Activated CD8-positive, alpha-beta memory T cell treated with anti-CD3 and anti-CD28 coated beads, Interleukin-2, amount 10 ng/mL, durations not matched to agents 7 days and 5 days (primary cell): ENCODE measurements around the gene GATAD1. TPM values are rescaled to one million over a fixed set of nuclear protein-coding genes. Genes with fewer than 3 reads are reported as not detected.
"Not testable (repeated sequence)": the region's sequence is repeated elsewhere in the genome, so short reads cannot be mapped to it uniquely, and the experiment has no call there.

Source experiments
- ATAC-seq: fragments of 150-1000 bp; cut with Tn5 transposase; one replicate; pipeline ENCODE4 v1.10.0; 2021; ENCODE audit warnings: moderate library complexity
- CTCF ChIA-PET: fragments of 350-600 bp; sonication (Branson Sonifier 250); formaldehyde crosslinking; loops from one replicate; lab custom pipeline; 2021; ENCODE audit warnings: antibody characterized with exemption; lab: Charles Lee
- DNase-seq: peaks from one replicate; pipeline ENCODE4 v3.0.0-alpha.2; 2020
- H3K27ac Mint-ChIP-seq: one replicate; pipeline ENCODE4 v1.8.0; 2021; ENCODE audit warnings: mild to moderate bottlenecking, mixed read lengths
- H3K27me3 Mint-ChIP-seq: one replicate; pipeline ENCODE4 v1.8.0; 2021; ENCODE audit warnings: mixed read lengths
- H3K36me3 Mint-ChIP-seq: one replicate; pipeline ENCODE4 v1.8.0; 2021; ENCODE audit warnings: mild to moderate bottlenecking, mixed read lengths
- H3K4me1 Mint-ChIP-seq: one replicate; pipeline ENCODE4 v1.8.0; 2021; ENCODE audit warnings: mixed read lengths
- H3K4me3 Mint-ChIP-seq: one replicate; pipeline ENCODE4 v1.8.0; 2021; ENCODE audit warnings: mild to moderate bottlenecking, moderate library complexity, mixed read lengths
- H3K9me3 Mint-ChIP-seq: one replicate; pipeline ENCODE4 v1.8.0; 2022; ENCODE audit warnings: low read depth, mixed read lengths
- total RNA-seq, 2 experiments: library from RNA; stranded (reverse); gene quantifications; one replicate each; pipeline ENCODE4 v1.2.3, GENCODE V29; 2021

The GATAD1 gene
- total RNA-seq, 2 experiments from 2014 or later, result 18.3 to 21.0 TPM

DNA sequence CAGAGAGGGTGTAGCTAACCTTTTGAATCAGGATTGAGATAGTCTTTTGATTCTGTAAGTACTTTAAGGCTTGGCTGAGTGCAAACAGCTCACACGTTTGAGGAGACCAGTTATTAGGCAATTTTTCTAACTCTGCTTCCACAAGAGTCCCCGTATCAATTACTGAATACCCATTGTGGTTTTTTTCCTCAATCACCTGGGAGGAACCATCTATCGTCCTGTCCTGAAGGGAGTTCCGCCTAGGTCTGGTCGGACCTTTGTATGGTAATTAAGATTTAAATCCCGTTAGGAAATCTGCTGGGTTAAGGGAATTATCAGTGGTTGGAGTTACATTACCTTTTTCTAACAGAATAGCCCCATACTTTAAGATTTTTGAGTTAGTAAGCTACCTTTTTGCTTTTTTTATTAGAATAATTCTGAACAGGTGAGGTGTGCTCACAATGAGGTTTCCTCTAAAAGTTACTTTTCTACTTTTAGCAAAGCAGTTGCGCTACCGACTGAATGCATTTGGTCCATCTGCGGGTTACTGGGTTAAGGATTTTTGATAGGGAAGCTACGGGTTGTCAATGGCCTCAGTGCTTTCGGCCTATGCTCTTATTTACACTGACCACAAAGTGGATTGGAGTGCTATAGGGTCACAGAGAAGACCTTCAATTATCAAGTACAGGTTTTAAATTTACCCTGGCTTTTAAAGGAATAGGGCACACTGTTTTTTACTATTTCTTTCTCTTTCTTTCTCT, 28.7 kb downstream of the GATAD1 start:
- not testable (repeated sequence) for ATAC-seq, H3K4me3 Mint-ChIP-seq, H3K36me3 Mint-ChIP-seq, DNase-seq, H3K4me1 Mint-ChIP-seq, H3K27me3 Mint-ChIP-seq, H3K27ac Mint-ChIP-seq, H3K9me3 Mint-ChIP-seq
- CTCF ChIA-PET, result interaction anchor here (3.1 kb wide), 1 partner anchor 15 kb away, joined by 9 read pairs; no protein-coding TSS in a partner anchor

GRCh38 chr7:92477681-92478080, 30.4 kb downstream of the GATAD1 start, which contains the start of gene ERVW-1:
Gene ERVW-1, minus strand, starts transcription at chr7:92477946. Its CDS starts 7,565 bp downstream, at chr7:92470381.
- not testable (repeated sequence) for H3K9me3 Mint-ChIP-seq, H3K27ac Mint-ChIP-seq, ATAC-seq, H3K4me3 Mint-ChIP-seq, H3K36me3 Mint-ChIP-seq, H3K27me3 Mint-ChIP-seq, H3K4me1 Mint-ChIP-seq, DNase-seq
- CTCF ChIA-PET, result interaction anchor here (3.1 kb wide), 1 partner anchor 16 kb away, joined by 9 read pairs; no protein-coding TSS in a partner anchor

DNA sequence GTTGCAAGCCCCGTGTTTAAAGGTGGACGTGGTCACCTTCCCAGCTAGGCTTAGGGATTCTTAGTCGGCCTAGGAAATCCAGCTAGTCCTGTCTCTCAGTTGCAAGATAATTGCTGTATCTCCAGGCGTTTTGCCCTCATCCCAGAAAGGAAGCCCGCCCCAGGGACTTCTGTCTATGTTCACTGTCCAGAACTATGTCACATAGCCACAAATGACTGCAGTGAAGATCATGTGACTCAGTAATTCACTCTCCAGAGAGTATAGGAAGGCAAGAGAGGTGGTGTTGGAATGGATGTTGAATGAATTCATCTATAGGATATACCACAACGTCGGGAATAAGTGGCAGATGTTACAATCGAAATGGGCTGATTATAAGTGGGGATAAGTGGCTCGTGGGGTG, 30.8 kb downstream of the GATAD1 start:
- Mint-ChIP-seq H3K4me1 (no peaks in the 10 kb centered on the region), H3K36me3 (no peaks in the 10 kb centered on the region), H3K27ac (no peak overlapping the region), H3K9me3 (no peaks in the 10 kb centered on the region), H3K27me3 (no peaks in the 10 kb centered on the region), H3K4me3 (no peak overlapping the region)
- DNase-seq (no peak), ATAC-seq (no peak)
- CTCF ChIA-PET, result interaction anchor here (3.1 kb wide), 1 partner anchor 17 kb away, joined by 9 read pairs; no protein-coding TSS in a partner anchor

DNA sequence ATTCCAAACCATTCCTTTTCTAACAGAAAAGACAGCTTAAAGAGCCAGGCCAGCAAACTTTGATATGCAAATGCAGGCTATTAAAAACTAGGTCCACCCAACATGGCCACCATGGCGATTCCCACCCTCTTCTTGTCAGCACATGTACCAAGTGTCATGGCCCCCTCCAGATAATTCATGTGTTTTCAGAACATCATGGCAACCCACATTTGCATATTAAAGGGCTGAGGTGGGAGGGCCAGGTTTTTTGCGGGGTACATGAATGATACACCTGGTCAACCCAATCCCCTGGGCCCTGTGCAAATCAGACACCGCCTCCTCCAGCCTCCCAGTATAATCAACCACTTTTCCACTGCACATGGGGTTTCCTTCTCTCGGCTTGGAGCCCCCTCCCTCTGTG, 31.4 kb downstream of the GATAD1 start:
- no peaks in the 10 kb centered on the region for H3K9me3 Mint-ChIP-seq
- no peaks in the 10 kb centered on the region for H3K36me3 Mint-ChIP-seq
- H3K4me3 Mint-ChIP-seq, result no peak overlapping the region
- CTCF ChIA-PET, result interaction anchor here (3.1 kb wide), 1 partner anchor 18 kb away, joined by 9 read pairs; no protein-coding TSS in a partner anchor
- no peaks in the 10 kb centered on the region for H3K4me1 Mint-ChIP-seq
- H3K27ac Mint-ChIP-seq, result no peak overlapping the region
- no peak for ATAC-seq
- no peaks in the 10 kb centered on the region for H3K27me3 Mint-ChIP-seq
- DNase-seq, result no peak

- H3K27me3 Mint-ChIP-seq, H3K4me1 Mint-ChIP-seq, H3K9me3 Mint-ChIP-seq, H3K4me3 Mint-ChIP-seq, ATAC-seq, H3K27ac Mint-ChIP-seq, DNase-seq, H3K36me3 Mint-ChIP-seq, CTCF ChIA-PET: not testable (repeated sequence)
These were observed 31.9 kb downstream of the GATAD1 start for GRCh38 chr7:92479146-92479545.

- H3K4me3 Mint-ChIP-seq, H3K9me3 Mint-ChIP-seq, H3K27me3 Mint-ChIP-seq, DNase-seq, H3K27ac Mint-ChIP-seq, H3K4me1 Mint-ChIP-seq, CTCF ChIA-PET, ATAC-seq: not testable (repeated sequence)
- peaks cover 11% of the 10 kb centered on the region for H3K36me3 Mint-ChIP-seq
These were observed 36.3 kb downstream of the GATAD1 start for GRCh38 chr7:92483624-92484023.

DNA sequence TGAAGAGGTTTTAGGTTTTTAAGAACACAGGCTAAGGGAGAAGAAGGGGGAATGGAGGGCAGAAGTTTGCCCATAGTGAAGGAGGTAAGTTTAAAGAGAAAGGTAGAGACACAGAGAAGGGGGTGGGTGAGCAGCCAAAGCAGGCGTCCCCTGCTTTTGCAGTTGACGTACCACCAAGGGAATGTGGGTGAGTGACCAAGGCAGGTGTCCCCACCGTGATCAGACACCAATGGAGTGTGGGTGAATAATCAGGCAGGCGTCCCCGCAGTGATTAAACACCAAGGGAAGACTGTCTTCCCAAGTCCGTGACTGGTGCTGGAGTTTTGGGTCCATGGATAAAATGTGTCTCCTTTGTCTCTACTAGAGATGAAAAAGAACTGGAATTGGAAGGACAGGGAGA, 36.9 kb downstream of the GATAD1 start:
- H3K27me3 Mint-ChIP-seq, H3K4me1 Mint-ChIP-seq, H3K4me3 Mint-ChIP-seq, DNase-seq, ATAC-seq, H3K9me3 Mint-ChIP-seq, CTCF ChIA-PET, H3K27ac Mint-ChIP-seq: not testable (repeated sequence)
- peaks cover 12% of the 10 kb centered on the region for H3K36me3 Mint-ChIP-seq

- no peaks in the 10 kb centered on the region for H3K4me1 Mint-ChIP-seq
- H3K4me3 Mint-ChIP-seq, result no peak overlapping the region
- DNase-seq, result peak; percentile 12
- H3K27ac Mint-ChIP-seq, result no peak overlapping the region
- peaks cover 15% of the 10 kb centered on the region for H3K36me3 Mint-ChIP-seq
- ATAC-seq, result no peak
- H3K27me3 Mint-ChIP-seq, result no peaks in the 10 kb centered on the region
- H3K9me3 Mint-ChIP-seq, result no peaks in the 10 kb centered on the region
- CTCF ChIA-PET, result no interaction called here
These were observed 38.1 kb downstream of the GATAD1 start for GRCh38 chr7:92485267-92485892.

- Mint-ChIP-seq H3K9me3 (no peaks in the 10 kb centered on the region), H3K27me3 (no peaks in the 10 kb centered on the region), H3K36me3 (peaks cover 15% of the 10 kb centered on the region), H3K27ac (peak overlapping the region; percentile 0), H3K4me3 (no peak overlapping the region), H3K4me1 (no peaks in the 10 kb centered on the region)
- ATAC-seq (no peak), DNase-seq (peak; percentile 14)
- CTCF ChIA-PET, result no interaction called here
These were observed 38.7 kb downstream of the GATAD1 start for GRCh38 chr7:92485974-92486373.

GRCh38 chr7:92487804-92488203, 40.5 kb downstream of the GATAD1 start:
- no peaks in the 10 kb centered on the region for H3K4me1 Mint-ChIP-seq
- no peak overlapping the region for H3K27ac Mint-ChIP-seq
- DNase-seq (no peak), ATAC-seq (no peak)
- peaks cover 25% of the 10 kb centered on the region for H3K36me3 Mint-ChIP-seq
- CTCF ChIA-PET, result no interaction called here
- H3K27me3 Mint-ChIP-seq, result no peaks in the 10 kb centered on the region
- no peaks in the 10 kb centered on the region for H3K9me3 Mint-ChIP-seq
- H3K4me3 Mint-ChIP-seq, result no peak overlapping the region

- no peak for ATAC-seq
- CTCF ChIA-PET, result interaction anchor here (1.6 kb wide), 1 partner anchor 42 kb away, joined by 4 read pairs; the partner anchor contains the start of gene GATAD1
These were observed 42.4 kb downstream of the GATAD1 start for GRCh38 chr7:92489634-92490033.

DNA sequence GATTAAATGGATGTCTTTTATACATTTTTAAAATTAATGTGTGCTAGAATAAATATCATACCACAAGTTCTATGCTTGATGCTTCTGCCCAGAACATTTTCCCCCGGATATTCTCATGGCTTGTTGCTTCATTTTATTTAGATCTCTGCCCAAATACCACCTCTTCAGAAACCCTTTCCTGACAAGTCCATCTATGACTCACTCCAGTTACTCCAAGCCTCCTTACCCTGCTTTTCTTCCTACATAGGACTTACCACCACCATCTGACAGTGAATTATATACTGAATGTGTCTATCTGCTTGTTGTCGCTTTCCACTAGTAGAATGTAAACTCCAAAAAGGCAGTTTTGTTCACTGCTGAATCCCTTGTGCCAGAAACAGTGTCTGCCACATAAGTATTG, 49.6 kb downstream of the GATAD1 start:
- CTCF ChIA-PET, result no interaction called here
- no peaks in the 10 kb centered on the region for H3K27me3 Mint-ChIP-seq
- H3K4me1 Mint-ChIP-seq, result peaks cover 12% of the 10 kb centered on the region
- H3K4me3 Mint-ChIP-seq, result no peak overlapping the region
- DNase-seq (no peak), ATAC-seq (no peak)
- H3K9me3 Mint-ChIP-seq, result no peaks in the 10 kb centered on the region
- peaks cover 30% of the 10 kb centered on the region for H3K36me3 Mint-ChIP-seq
- H3K27ac Mint-ChIP-seq, result no peak overlapping the region

More at GRCh38 chr7:92489634-92490033, 42.4 kb downstream of the GATAD1 start:
- no peak overlapping the region for H3K27ac Mint-ChIP-seq
- H3K27me3 Mint-ChIP-seq, result no peaks in the 10 kb centered on the region
- no peaks in the 10 kb centered on the region for H3K4me1 Mint-ChIP-seq
- H3K36me3 Mint-ChIP-seq, result peaks cover 28% of the 10 kb centered on the region
- DNase-seq, result no peak
- no peak overlapping the region for H3K4me3 Mint-ChIP-seq
- no peaks in the 10 kb centered on the region for H3K9me3 Mint-ChIP-seq

- Mint-ChIP-seq H3K4me1 (peaks cover 15% of the 10 kb centered on the region), H3K36me3 (peaks cover 25% of the 10 kb centered on the region), H3K4me3 (no peak overlapping the region), H3K27me3 (no peaks in the 10 kb centered on the region), H3K9me3 (no peaks in the 10 kb centered on the region), H3K27ac (peak overlapping the region; percentile 10)
- DNase-seq (peak; percentile 61), ATAC-seq (peak; percentile 81)
- CTCF ChIA-PET, result interaction anchor here (1.6 kb wide), 1 partner anchor 51 kb away, joined by 6 read pairs; the partner anchor contains the start of gene GATAD1
These were observed 51.3 kb downstream of the GATAD1 start for GRCh38 chr7:92498557-92498956.
